ENCODE data around the gene PIK3C2B.
A peak's percentile ranks its signal among the peaks of the same experiment; 100 is the strongest.

Gene PIK3C2B, protein sequence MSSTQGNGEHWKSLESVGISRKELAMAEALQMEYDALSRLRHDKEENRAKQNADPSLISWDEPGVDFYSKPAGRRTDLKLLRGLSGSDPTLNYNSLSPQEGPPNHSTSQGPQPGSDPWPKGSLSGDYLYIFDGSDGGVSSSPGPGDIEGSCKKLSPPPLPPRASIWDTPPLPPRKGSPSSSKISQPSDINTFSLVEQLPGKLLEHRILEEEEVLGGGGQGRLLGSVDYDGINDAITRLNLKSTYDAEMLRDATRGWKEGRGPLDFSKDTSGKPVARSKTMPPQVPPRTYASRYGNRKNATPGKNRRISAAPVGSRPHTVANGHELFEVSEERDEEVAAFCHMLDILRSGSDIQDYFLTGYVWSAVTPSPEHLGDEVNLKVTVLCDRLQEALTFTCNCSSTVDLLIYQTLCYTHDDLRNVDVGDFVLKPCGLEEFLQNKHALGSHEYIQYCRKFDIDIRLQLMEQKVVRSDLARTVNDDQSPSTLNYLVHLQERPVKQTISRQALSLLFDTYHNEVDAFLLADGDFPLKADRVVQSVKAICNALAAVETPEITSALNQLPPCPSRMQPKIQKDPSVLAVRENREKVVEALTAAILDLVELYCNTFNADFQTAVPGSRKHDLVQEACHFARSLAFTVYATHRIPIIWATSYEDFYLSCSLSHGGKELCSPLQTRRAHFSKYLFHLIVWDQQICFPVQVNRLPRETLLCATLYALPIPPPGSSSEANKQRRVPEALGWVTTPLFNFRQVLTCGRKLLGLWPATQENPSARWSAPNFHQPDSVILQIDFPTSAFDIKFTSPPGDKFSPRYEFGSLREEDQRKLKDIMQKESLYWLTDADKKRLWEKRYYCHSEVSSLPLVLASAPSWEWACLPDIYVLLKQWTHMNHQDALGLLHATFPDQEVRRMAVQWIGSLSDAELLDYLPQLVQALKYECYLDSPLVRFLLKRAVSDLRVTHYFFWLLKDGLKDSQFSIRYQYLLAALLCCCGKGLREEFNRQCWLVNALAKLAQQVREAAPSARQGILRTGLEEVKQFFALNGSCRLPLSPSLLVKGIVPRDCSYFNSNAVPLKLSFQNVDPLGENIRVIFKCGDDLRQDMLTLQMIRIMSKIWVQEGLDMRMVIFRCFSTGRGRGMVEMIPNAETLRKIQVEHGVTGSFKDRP (N-terminal part only)

DNA sequence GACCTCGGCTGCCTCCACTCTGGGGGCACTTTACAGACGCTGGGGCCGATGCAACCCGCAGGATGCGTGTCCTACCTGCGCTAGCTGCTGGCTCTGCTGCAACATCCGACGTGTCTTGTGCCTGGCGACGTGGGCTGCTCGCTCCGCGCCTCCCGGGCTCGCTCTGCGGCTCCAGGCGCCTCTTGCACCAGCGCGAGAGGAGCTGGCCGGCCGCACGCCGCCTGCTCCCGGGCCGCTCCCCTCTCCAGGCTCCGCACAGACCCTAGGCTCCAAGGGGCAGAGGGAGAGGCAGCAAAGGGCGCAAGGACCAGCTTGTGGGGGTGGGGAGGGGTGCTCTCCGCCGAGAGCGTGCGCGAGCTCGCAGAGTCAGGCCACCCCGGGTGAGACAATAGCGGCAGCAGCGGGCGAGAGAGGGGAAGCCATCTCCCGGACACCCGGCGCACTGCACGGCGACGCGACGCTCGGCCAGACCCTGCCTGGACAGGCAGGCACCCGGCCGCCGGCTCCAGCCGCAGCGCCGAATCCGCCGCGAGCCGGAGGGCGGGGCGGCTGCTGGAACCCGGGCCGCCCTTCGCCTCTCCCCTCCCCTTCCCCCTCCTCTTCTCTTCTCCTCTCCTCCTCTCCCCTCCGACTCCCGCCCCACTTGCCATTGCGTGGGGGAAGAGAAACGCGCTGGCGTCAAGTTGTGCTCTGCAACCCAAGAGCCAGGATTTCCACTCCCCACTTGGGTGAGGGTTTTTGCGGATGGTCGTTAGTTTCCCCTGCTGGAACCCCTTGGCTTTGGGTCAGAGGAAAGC, at the start of gene PIK3C2B:
Gene PIK3C2B (minus strand): TSS at position 525 of the 797 bp plus-strand sequence. CDS start 25,003 bp downstream, outside the sequence.
- TF ChIP-seq CTCF (IDR thresholded peaks at IDR 0.05; ENCODE audit: low read length, missing control alignments): peak; percentile 28
- peak; percentile 76 for DNase-seq (ENCODE audit: low read depth)
- peak within 1 kb of the TSS; percentile 64 for H3K4me3 ChIP-seq (replicated peaks; ENCODE audit: low read depth, low read length)

- H3K4me3 ChIP-seq (replicated peaks; ENCODE audit: low read depth, low read length): no peak overlapping the region
- peak; percentile 85 for DNase-seq (ENCODE audit: low read depth)
- TF ChIP-seq CTCF (IDR thresholded peaks at IDR 0.05; ENCODE audit: low read length, missing control alignments): no peak
Observed at GRCh38 chr1:204544321-204544720, 49.7 kb upstream of the PIK3C2B start.

- no peak for DNase-seq (ENCODE audit: low read depth)
- TF ChIP-seq CTCF (IDR thresholded peaks at IDR 0.05; ENCODE audit: low read length, missing control alignments): no peak
Observed at GRCh38 chr1:204541626-204542025, 47.0 kb upstream of the PIK3C2B start.

GRCh38 chr1:204532832-204533231, 38.2 kb upstream of the PIK3C2B start:
- DNase-seq (ENCODE audit: low read depth): no peak
- no peak overlapping the region for H3K4me3 ChIP-seq (replicated peaks; ENCODE audit: low read depth, low read length)
- no peak for TF ChIP-seq CTCF (IDR thresholded peaks at IDR 0.05; ENCODE audit: low read length, missing control alignments)

More at GRCh38 chr1:204541626-204542025, 47.0 kb upstream of the PIK3C2B start:
- no peak overlapping the region for H3K4me3 ChIP-seq (replicated peaks; ENCODE audit: low read depth, low read length)

DNA sequence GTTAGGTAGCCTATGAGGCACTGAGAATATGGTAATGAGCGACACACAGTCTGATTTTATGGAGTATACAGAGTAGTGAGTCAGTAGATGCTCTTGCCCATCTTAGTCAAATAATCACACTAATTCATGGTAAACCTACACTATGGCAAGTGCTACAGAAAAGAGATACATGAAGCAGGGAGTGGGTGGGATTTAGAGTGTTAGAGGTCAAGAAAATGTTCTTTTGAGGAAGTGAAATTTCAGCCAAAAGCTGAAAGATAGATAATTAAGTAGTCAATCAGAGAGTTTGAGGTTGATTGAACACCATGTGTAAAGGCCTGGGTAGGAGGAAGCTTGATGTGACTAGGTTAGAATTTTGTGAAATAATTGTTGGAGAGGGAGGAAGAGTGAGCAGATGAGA, 36.3 kb upstream of the PIK3C2B start:
- no peak overlapping the region for H3K4me3 ChIP-seq (replicated peaks; ENCODE audit: low read depth, low read length)
- no peak for DNase-seq (ENCODE audit: low read depth)
- no peak for TF ChIP-seq CTCF (IDR thresholded peaks at IDR 0.05; ENCODE audit: low read length, missing control alignments)

- no peak for TF ChIP-seq CTCF (IDR thresholded peaks at IDR 0.05; ENCODE audit: low read length, missing control alignments)
- no peak for DNase-seq (ENCODE audit: low read depth)
- no peak overlapping the region for H3K4me3 ChIP-seq (replicated peaks; ENCODE audit: low read depth, low read length)
Observed at GRCh38 chr1:204529371-204529895, 34.8 kb upstream of the PIK3C2B start.

Measured in fibroblast of pulmonary artery (primary cell).